ENCODE results near the gene SLC35E1.
"Not testable (repeated sequence)": the region's sequence is repeated elsewhere in the genome, so short reads cannot be mapped to it uniquely, and the experiment has no call there.

Gene SLC35E1

GRCh38 chr19:16581971-16582343, 9.7 kb upstream of the SLC35E1 start:
- DNase-seq, result no peak
- ATAC-seq, result no peak

GRCh38 chr19:16581145-16581970, 9.1 kb upstream of the SLC35E1 start:
- DNase-seq, result no peak
- no peak for ATAC-seq

GRCh38 chr19:16579381-16579780, 7.2 kb upstream of the SLC35E1 start:
- DNase-seq, result no peak
- ATAC-seq, result no peak

- DNase-seq, result no peak
- ATAC-seq, result no peak
Measured at GRCh38 chr19:16577531-16577985, 5.3 kb upstream of the SLC35E1 start.

- DNase-seq, result no peak
Measured at GRCh38 chr19:16576690-16577530, 4.7 kb upstream of the SLC35E1 start.

GRCh38 chr19:16575861-16576689, 3.9 kb upstream of the SLC35E1 start:
- ATAC-seq (no peak), DNase-seq (no peak)

More at GRCh38 chr19:16576690-16577530, 4.7 kb upstream of the SLC35E1 start:
- ATAC-seq, result no peak

- no peak for ATAC-seq
- DNase-seq, result no peak
Measured at GRCh38 chr19:16575282-16575681, 3.1 kb upstream of the SLC35E1 start.

- ATAC-seq (no peak), DNase-seq (no peak)
Measured at GRCh38 chr19:16573925-16574324, 1.7 kb upstream of the SLC35E1 start.

GRCh38 chr19:16573296-16573695, 1.1 kb upstream of the SLC35E1 start:
- ATAC-seq (no peak), DNase-seq (no peak)

GRCh38 chr19:16571822-16572331, 338 bp downstream of the SLC35E1 start:
- ATAC-seq (peak; percentile 22), DNase-seq (peak; percentile 54)

GRCh38 chr19:16571283-16571682, 932 bp downstream of the SLC35E1 start:
- ATAC-seq, result no peak

GRCh38 chr19:16569609-16570320, 2.5 kb downstream of the SLC35E1 start:
- DNase-seq, result no peak

More at GRCh38 chr19:16571283-16571682, 932 bp downstream of the SLC35E1 start:
- no peak for DNase-seq

GRCh38 chr19:16566702-16567101, 5.5 kb downstream of the SLC35E1 start:
- no peak for ATAC-seq
- no peak for DNase-seq

More at GRCh38 chr19:16569609-16570320, 2.5 kb downstream of the SLC35E1 start:
- no peak for ATAC-seq

GRCh38 chr19:16566161-16566560, 6.1 kb downstream of the SLC35E1 start:
- DNase-seq (peak; percentile 49), ATAC-seq (peak; percentile 87)

GRCh38 chr19:16564842-16565241, 7.4 kb downstream of the SLC35E1 start:
- DNase-seq, result no peak
- ATAC-seq, result no peak

- DNase-seq (no peak), ATAC-seq (no peak)
Measured at GRCh38 chr19:16562608-16563025, 9.6 kb downstream of the SLC35E1 start.

- ATAC-seq, result no peak
- DNase-seq, result no peak
Measured at GRCh38 chr19:16561382-16561781, 10.8 kb downstream of the SLC35E1 start.

- DNase-seq (no peak), ATAC-seq (no peak)
Measured at GRCh38 chr19:16559780-16560276, 12.4 kb downstream of the SLC35E1 start.

- DNase-seq (no peak), ATAC-seq (no peak)
Measured at GRCh38 chr19:16554776-16555175, 17.4 kb downstream of the SLC35E1 start.

GRCh38 chr19:16551902-16552301, 20.3 kb downstream of the SLC35E1 start:
- not testable (repeated sequence) for DNase-seq, ATAC-seq

- DNase-seq, result no peak
- ATAC-seq, result no peak
Measured at GRCh38 chr19:16548956-16549355, 23.3 kb downstream of the SLC35E1 start.
